ENCODE measurements around the gene LRRC75A.

DNA sequence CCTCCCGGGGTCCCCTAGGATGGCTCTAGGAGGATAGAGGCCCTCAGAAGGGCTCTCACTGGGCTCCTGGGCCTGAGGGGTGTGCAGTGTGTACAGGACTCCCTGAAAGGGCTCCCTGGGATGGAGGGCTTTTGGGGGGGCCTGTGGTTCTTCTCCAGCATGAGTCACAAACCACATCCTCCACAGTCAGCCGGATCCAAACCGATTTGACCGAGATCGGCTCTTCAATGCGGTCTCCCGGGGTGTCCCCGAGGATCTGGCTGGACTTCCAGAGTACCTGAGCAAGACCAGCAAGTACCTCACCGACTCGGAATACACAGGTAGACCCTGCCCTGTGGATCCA lies 72.1 kb downstream of the LRRC75A start:
- TF ChIP-seq CTCF (IDR thresholded peaks at IDR 0.05) (no peak), EZH2 (IDR thresholded peaks at IDR 0.05; ENCODE audit: borderline replicate concordance, insufficient read depth, low read depth, low read length, poor library complexity, severe bottlenecking) (no peak)

Data from B cell (primary cell).